Trophoblast cell (in vitro differentiated cells and primary cell): ENCODE results near the gene MSH2.
"Not testable (repeated sequence)": the region's sequence is repeated elsewhere in the genome, so short reads cannot be mapped to it uniquely, and the experiment has no call there.

Experiments
- DNase-seq, 2 donors: peaks; one replicate each; pipeline ENCODE4 v3.0.0-alpha.2; 2016
- H2AFZ ChIP-seq: 2 replicates; pipeline ENCODE4 v1.6.1; 2013; ENCODE audit warnings: low read length, moderate library complexity, mild to moderate bottlenecking; ENCODE audit not compliant: insufficient read depth, poor library complexity
- H2AK5ac ChIP-seq: 2 replicates; pipeline ENCODE4 v1.6.1; 2013; ENCODE audit warnings: mild to moderate bottlenecking, low read length
- H2BK120ac ChIP-seq: 2 replicates; pipeline ENCODE4 v1.6.1; 2013; ENCODE audit warnings: low read length, mild to moderate bottlenecking, moderate library complexity; ENCODE audit not compliant: insufficient read depth, poor library complexity
- H2BK12ac ChIP-seq: 2 replicates; pipeline ENCODE4 v1.6.1; 2013; ENCODE audit warnings: mild to moderate bottlenecking, low read length, moderate library complexity
- H2BK5ac ChIP-seq: 2 replicates; pipeline ENCODE4 v1.6.1; 2013; ENCODE audit warnings: low read length, low read depth, moderate library complexity, mild to moderate bottlenecking; ENCODE audit not compliant: poor library complexity
- H3K14ac ChIP-seq: 2 replicates; pipeline ENCODE4 v1.6.1; 2013; ENCODE audit warnings: mild to moderate bottlenecking, low read length
- H3K18ac ChIP-seq: 2 replicates; pipeline ENCODE4 v1.6.1; 2013; ENCODE audit warnings: mild to moderate bottlenecking, low read length
- H3K23ac ChIP-seq: 2 replicates; pipeline ENCODE4 v1.6.1; 2013; ENCODE audit warnings: low read length
- H3K27ac ChIP-seq: 2 replicates; pipeline ENCODE4 v1.5.1; 2013; ENCODE audit warnings: low read depth, mild to moderate bottlenecking, inconsistent platforms, low read length, moderate library complexity
- H3K27me3 ChIP-seq: 2 replicates; pipeline ENCODE4 v1.6.1; 2013; ENCODE audit warnings: inconsistent platforms, mild to moderate bottlenecking, low read length, moderate library complexity; ENCODE audit not compliant: insufficient read depth
- H3K36me3 ChIP-seq, 2 experiments: 1 replicate in 1 of 2; 2 replicates in 1 of 2; pipeline ENCODE4 v1.6.1; 2013; ENCODE audit warnings: low read length in 2 of 2, mild to moderate bottlenecking in 2 of 2, moderate library complexity in 1 of 2; ENCODE audit not compliant: insufficient read depth in 2 of 2, control insufficient read depth in 1 of 2
- H3K4ac ChIP-seq: 2 replicates; pipeline ENCODE4 v1.6.1; 2013; ENCODE audit warnings: low read depth, mild to moderate bottlenecking, low read length, moderate library complexity
- H3K4me1 ChIP-seq, 2 experiments: 1 replicate in 1 of 2; 2 replicates in 1 of 2; pipeline ENCODE4 v1.6.1; 2013; ENCODE audit warnings: low read length in 2 of 2, mild to moderate bottlenecking in 2 of 2, moderate library complexity in 1 of 2; ENCODE audit not compliant: insufficient read depth in 2 of 2, control insufficient read depth in 1 of 2
- H3K4me2 ChIP-seq: 2 replicates; pipeline ENCODE4 v1.6.1; 2013; ENCODE audit warnings: inconsistent platforms, mild to moderate bottlenecking, low read length, moderate library complexity
- H3K4me3 ChIP-seq: 2 replicates; pipeline ENCODE4 v1.5.1; 2013; ENCODE audit warnings: mild to moderate bottlenecking, low read depth, low read length, inconsistent platforms
- H3K79me1 ChIP-seq: one replicate; pipeline ENCODE4 v1.6.1; 2013; ENCODE audit warnings: low read length
- H3K79me2 ChIP-seq: 2 replicates; pipeline ENCODE4 v1.6.1; 2013; ENCODE audit warnings: low read length, mild to moderate bottlenecking; ENCODE audit not compliant: control insufficient read depth, insufficient read depth, poor library complexity
- H3K9ac ChIP-seq: 2 replicates; pipeline ENCODE4 v1.6.1; 2013; ENCODE audit warnings: mild to moderate bottlenecking, low read length
- H3K9me3 ChIP-seq: 2 replicates; pipeline ENCODE4 v1.6.1; 2013; ENCODE audit warnings: low read depth, mild to moderate bottlenecking, control low read depth, inconsistent platforms, low read length; ENCODE audit not compliant: insufficient read depth
- H4K12ac ChIP-seq: 2 replicates; pipeline ENCODE4 v1.6.1; 2013; ENCODE audit warnings: low read depth, mild to moderate bottlenecking, low read length, moderate library complexity
- H4K8ac ChIP-seq: 2 replicates; pipeline ENCODE4 v1.6.1; 2013; ENCODE audit warnings: low read depth, mild to moderate bottlenecking, low read length, moderate library complexity
- H4K91ac ChIP-seq: one replicate; pipeline ENCODE4 v1.6.1; 2013; ENCODE audit warnings: low read depth, mild to moderate bottlenecking, low read length, moderate library complexity
- WGBS: extraction: QIAGEN DNeasy Blood & Tissue Kit; methylation state at CpG from one replicate; pipeline ENCODE4 v1.1.7; 2013; ENCODE audit warnings: missing lambda C conversion rate; ENCODE audit not compliant: insufficient read length, insufficient coverage; ENCODE audit errors: extremely low coverage; 5-methylcytosine and 5-hydroxymethylcytosine counted together

The MSH2 gene

DNA sequence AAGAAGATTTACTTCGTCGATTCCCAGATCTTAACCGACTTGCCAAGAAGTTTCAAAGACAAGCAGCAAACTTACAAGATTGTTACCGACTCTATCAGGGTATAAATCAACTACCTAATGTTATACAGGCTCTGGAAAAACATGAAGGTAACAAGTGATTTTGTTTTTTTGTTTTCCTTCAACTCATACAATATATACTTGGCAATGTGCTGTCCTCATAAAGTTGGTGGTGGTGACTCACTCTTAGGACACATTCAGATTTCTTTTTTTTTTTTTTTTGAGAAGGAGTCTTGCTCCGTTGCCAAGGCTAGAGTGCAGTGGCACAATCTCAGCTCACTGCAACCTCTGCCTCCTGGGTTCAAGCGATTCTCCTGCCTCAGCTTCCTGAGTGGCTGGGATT lies 26.8 kb downstream of the MSH2 start:
- Histone ChIP-seq H2AK5ac (no peak overlapping the region), H3K9ac (no peak overlapping the region), H3K27ac (no peak overlapping the region), H2BK12ac (no peak overlapping the region), H2AFZ (no peak overlapping the region), H3K4me2 (no peak overlapping the region), H3K36me3 (peaks cover 20% of the 10 kb centered on the region in 2 experiments), H3K9me3 (no peaks in the 10 kb centered on the region), H3K14ac (no peak overlapping the region), H4K91ac (no peak overlapping the region), H2BK120ac (no peak overlapping the region), H2BK5ac (no peak overlapping the region), H3K23ac (no peak overlapping the region), H4K12ac (no peak overlapping the region), H3K27me3 (no peaks in the 10 kb centered on the region), H3K18ac (no peak overlapping the region), H3K79me2 (no peaks in the 10 kb centered on the region), H3K4me3 (no peak overlapping the region), H3K79me1 (no peaks in the 10 kb centered on the region), H4K8ac (no peak overlapping the region), H3K4ac (no peak overlapping the region), H3K4me1 (no peaks in the 10 kb centered on the region)
- no CpG with 5 or more reads among the region's 6 CpGs for WGBS
- DNase-seq: no peak

DNA sequence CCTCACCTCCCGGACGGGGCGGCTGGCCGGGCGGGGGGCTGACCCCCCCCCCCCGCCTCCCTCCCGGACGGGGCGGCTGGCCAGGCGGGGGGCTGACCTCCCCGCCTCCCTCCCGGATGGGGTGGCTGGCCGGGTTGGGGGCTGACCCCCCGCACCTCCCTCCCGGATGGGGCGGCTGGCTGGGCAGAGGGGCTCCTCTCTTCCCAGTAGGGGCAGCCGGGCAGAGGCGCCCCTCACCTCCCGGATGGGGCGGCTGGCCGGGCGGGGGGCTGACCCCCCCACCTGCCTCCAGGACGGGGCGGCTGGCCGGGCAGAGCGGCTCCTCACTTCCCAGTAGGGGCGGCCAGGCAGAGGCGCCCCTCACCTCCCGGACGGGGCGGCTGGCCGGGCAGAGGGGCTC lies 30.1 kb downstream of the MSH2 start:
- H3K9me3 ChIP-seq: not testable (repeated sequence)

DNA sequence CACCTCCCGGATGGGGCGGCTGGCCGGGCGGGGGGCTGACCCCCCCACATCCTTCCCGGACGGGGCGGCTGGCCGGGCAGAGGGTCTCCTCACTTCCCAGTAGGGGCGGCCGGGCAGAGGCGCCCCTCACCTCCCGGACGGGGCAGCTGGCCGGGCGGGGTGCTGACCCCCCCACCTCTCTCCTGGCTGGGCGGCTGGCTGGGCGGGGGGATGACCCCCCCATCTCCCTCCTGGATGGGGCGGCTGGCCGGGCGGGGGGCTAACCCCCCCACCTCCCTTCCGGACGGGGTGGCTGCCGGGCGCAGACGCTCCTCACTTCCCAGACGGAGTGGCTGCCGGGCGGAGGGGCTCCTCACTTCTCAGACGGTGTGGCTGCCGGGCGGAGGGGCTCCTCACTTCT lies 30.5 kb downstream of the MSH2 start:
- H3K14ac ChIP-seq, H3K79me1 ChIP-seq, H2BK12ac ChIP-seq, H3K4me1 ChIP-seq, H3K23ac ChIP-seq, H2BK120ac ChIP-seq, H3K27me3 ChIP-seq, H2AFZ ChIP-seq, H3K9ac ChIP-seq, H4K91ac ChIP-seq, H4K12ac ChIP-seq, H3K4me3 ChIP-seq, H3K4ac ChIP-seq, H3K9me3 ChIP-seq, DNase-seq, H3K18ac ChIP-seq, H4K8ac ChIP-seq, H3K79me2 ChIP-seq, H2AK5ac ChIP-seq, H3K4me2 ChIP-seq, H3K27ac ChIP-seq, H2BK5ac ChIP-seq: not testable (repeated sequence)
- WGBS: no CpG with 5 or more reads among the region's 31 CpGs
- H3K36me3 ChIP-seq: peaks cover 18 to 23% of the 10 kb centered on the region in 2 experiments

More for the DNA sequence above, 30.1 kb downstream of the MSH2 start:
- H4K8ac ChIP-seq, H3K23ac ChIP-seq, DNase-seq, H2AFZ ChIP-seq, H3K4me1 ChIP-seq, H3K79me2 ChIP-seq, H3K4me2 ChIP-seq, H4K91ac ChIP-seq, H3K14ac ChIP-seq, H2BK12ac ChIP-seq, H2AK5ac ChIP-seq, H2BK5ac ChIP-seq, H4K12ac ChIP-seq, H3K4ac ChIP-seq, H3K79me1 ChIP-seq, H2BK120ac ChIP-seq, H3K4me3 ChIP-seq, H3K9ac ChIP-seq, H3K27ac ChIP-seq, H3K18ac ChIP-seq, H3K27me3 ChIP-seq: not testable (repeated sequence)
- no CpG with 5 or more reads among the region's 32 CpGs for WGBS
- H3K36me3 ChIP-seq: peaks cover 18 to 21% of the 10 kb centered on the region in 2 experiments

DNA sequence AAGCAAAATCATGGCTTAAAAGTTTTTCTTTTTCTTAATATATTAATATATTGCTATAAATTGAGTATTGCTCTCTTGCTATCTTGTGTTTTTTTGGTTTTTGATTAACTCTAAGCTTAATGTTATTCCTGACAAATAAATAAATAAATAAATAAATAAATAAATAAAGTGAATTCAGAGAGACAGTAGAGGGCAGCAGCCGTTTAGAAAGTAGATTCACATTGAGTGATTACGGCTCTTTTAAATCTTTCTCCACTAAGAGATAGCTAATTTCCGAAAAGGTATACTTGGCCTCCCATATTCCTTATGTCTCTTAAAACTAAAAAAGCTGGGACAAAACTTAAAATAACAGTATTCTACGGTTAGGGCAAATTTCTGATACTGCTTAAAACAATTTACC lies 34.3 kb downstream of the MSH2 start:
- Histone ChIP-seq H2AFZ (no peak overlapping the region), H3K14ac (no peak overlapping the region), H3K4me2 (no peak overlapping the region), H3K79me2 (no peaks in the 10 kb centered on the region), H3K23ac (no peak overlapping the region), H3K4me1 (no peaks in the 10 kb centered on the region), H4K8ac (no peak overlapping the region), H3K9ac (no peak overlapping the region), H3K79me1 (no peaks in the 10 kb centered on the region), H4K91ac (no peak overlapping the region), H2BK12ac (no peak overlapping the region), H3K4ac (no peak overlapping the region), H3K4me3 (no peak overlapping the region), H2BK120ac (no peak overlapping the region), H3K36me3 (peaks cover 4 to 8% of the 10 kb centered on the region in 2 experiments), H3K9me3 (no peaks in the 10 kb centered on the region), H2BK5ac (no peak overlapping the region), H3K27ac (no peak overlapping the region), H3K27me3 (no peaks in the 10 kb centered on the region), H4K12ac (no peak overlapping the region), H2AK5ac (no peak overlapping the region), H3K18ac (no peak overlapping the region)
- no CpG with 5 or more reads among the region's 4 CpGs for WGBS
- DNase-seq: peak; percentile 4 to 60
